IMR-90 (cell line): ENCODE measurements around the gene SLC26A3. TPM values are rescaled to one million over a fixed set of nuclear protein-coding genes. Genes with fewer than 3 reads are reported as not detected.

ENCODE experiments used
- ATAC-seq: fragments of 200-7000 bp; cut with Tn5 transposase; 2 replicates; pipeline ENCODE4 v1.9.1; 2020; ENCODE audit warnings: low read depth, mild to moderate bottlenecking, moderate library complexity
- BruUV-seq: library from RNA; stranded (reverse); fragments of 400-500 nt; replicated peaks from 2 replicates; lab custom pipeline; 2021; lab: Mats Ljungman, UMichigan
- CTCF ChIA-PET: fragments of 300-600 bp; formaldehyde crosslinking; extraction: SDS; loops from one replicate; lab custom pipeline; 2021; ENCODE audit warnings: antibody characterized with exemption; lab: Yijun Ruan, JAX
- POLR2A ChIA-PET: fragments of 300-600 bp; sonication (Branson Sonifier 250); formaldehyde crosslinking; loops from one replicate; lab custom pipeline; 2022; ENCODE audit warnings: antibody characterized with exemption; ENCODE audit not compliant: unreplicated experiment; lab: Charles Lee
- DNase-seq: peaks from one replicate; pipeline ENCODE4 v3.0.0; 2013
- H2AFZ ChIP-seq: replicated peaks from 2 replicates; pipeline ENCODE3; 2013; ENCODE audit warnings: low read length, mild to moderate bottlenecking; ENCODE audit not compliant: poor library complexity
- H2AK5ac ChIP-seq: 2 replicates; pipeline ENCODE4 v1.6.1; 2013; ENCODE audit warnings: low read depth, low read length, inconsistent platforms
- H2AK9ac ChIP-seq: replicated peaks from 2 replicates; pipeline ENCODE3; 2013; ENCODE audit warnings: mild to moderate bottlenecking, low read depth, low read length, moderate library complexity; ENCODE audit not compliant: poor library complexity
- H2BK120ac ChIP-seq: 2 replicates; pipeline ENCODE4 v1.6.1; 2013; ENCODE audit warnings: low read depth, low read length, inconsistent platforms
- H2BK15ac ChIP-seq: 3 replicates; pipeline ENCODE4 v1.6.1; 2013; ENCODE audit warnings: low read depth, low read length, inconsistent platforms
- H2BK20ac ChIP-seq: 2 replicates; pipeline ENCODE4 v1.6.1; 2013; ENCODE audit warnings: low read depth, mild to moderate bottlenecking, inconsistent platforms, low read length, moderate library complexity
- H2BK5ac ChIP-seq: 2 replicates; pipeline ENCODE4 v1.6.1; 2013; ENCODE audit warnings: mild to moderate bottlenecking, low read depth, low read length, inconsistent platforms; ENCODE audit not compliant: poor library complexity, severe bottlenecking
- H3K14ac ChIP-seq: replicated peaks from 2 replicates; pipeline ENCODE4 v1.6.1; 2013; ENCODE audit warnings: low read depth, low read length, inconsistent platforms
- H3K18ac ChIP-seq: 2 replicates; pipeline ENCODE4 v1.6.1; 2013; ENCODE audit warnings: low read depth, low read length, control low read depth
- H3K23ac ChIP-seq: 2 replicates; pipeline ENCODE4 v1.6.1; 2013; ENCODE audit warnings: low read depth, low read length, inconsistent platforms
- H3K27ac ChIP-seq: 2 replicates; pipeline ENCODE4 v1.5.1; 2013; ENCODE audit warnings: mild to moderate bottlenecking, control low read depth, low read length; ENCODE audit not compliant: insufficient read depth
- H3K27me3 ChIP-seq: 2 replicates; pipeline ENCODE4 v1.6.1; 2013; ENCODE audit warnings: low read length; ENCODE audit not compliant: control insufficient read depth, insufficient read depth
- H3K36me3 ChIP-seq: 2 replicates; pipeline ENCODE4 v1.6.1; 2013; ENCODE audit warnings: low read length, mixed read lengths; ENCODE audit not compliant: control insufficient read depth, insufficient read depth
- H3K4ac ChIP-seq: 2 replicates; pipeline ENCODE4 v1.6.1; 2013; ENCODE audit warnings: low read depth, low read length, inconsistent platforms
- H3K4me1 ChIP-seq: 2 replicates; pipeline ENCODE4 v1.6.1; 2013; ENCODE audit warnings: low read length, mixed read lengths; ENCODE audit not compliant: control insufficient read depth, insufficient read depth
- H3K4me2 ChIP-seq: 2 replicates; pipeline ENCODE4 v1.6.1; 2013; ENCODE audit warnings: low read depth, mild to moderate bottlenecking, control low read depth, low read length, moderate library complexity
- H3K4me3 ChIP-seq: 2 replicates; pipeline ENCODE4 v1.5.1; 2013; ENCODE audit warnings: low read depth, mild to moderate bottlenecking, control low read depth, low read length, moderate library complexity; ENCODE audit not compliant: insufficient read depth
- H3K56ac ChIP-seq: 2 replicates; pipeline ENCODE4 v1.6.1; 2013; ENCODE audit warnings: low read length, inconsistent platforms; ENCODE audit not compliant: insufficient read depth; ENCODE audit errors: extremely low read depth
- H3K79me1 ChIP-seq, 2 experiments: 2 replicates each; pipeline ENCODE4 v1.6.1; 2013; ENCODE audit warnings: low read length in 2 of 2, inconsistent platforms in 1 of 2, low read depth in 1 of 2
- H3K9ac ChIP-seq: 2 replicates; pipeline ENCODE4 v1.6.1; 2013; ENCODE audit warnings: low read depth, low read length, control low read depth
- H3K9me1 ChIP-seq: 2 replicates; pipeline ENCODE4 v1.6.1; 2013; ENCODE audit warnings: low read length, inconsistent platforms; ENCODE audit not compliant: insufficient read depth
- H3K9me3 ChIP-seq: 2 replicates; pipeline ENCODE4 v1.6.1; 2013; ENCODE audit warnings: low read length; ENCODE audit not compliant: control insufficient read depth, insufficient read depth
- H4K20me1 ChIP-seq: 2 replicates; pipeline ENCODE4 v1.6.1; 2013; ENCODE audit warnings: low read length, inconsistent platforms; ENCODE audit not compliant: insufficient read depth
- H4K5ac ChIP-seq: 2 replicates; pipeline ENCODE4 v1.6.1; 2013; ENCODE audit warnings: mild to moderate bottlenecking, low read depth, low read length, control low read depth
- H4K8ac ChIP-seq, 2 experiments: 2 replicates each; pipeline ENCODE4 v1.6.1; 2013; ENCODE audit warnings: low read depth in 2 of 2, low read length in 2 of 2, control low read depth in 1 of 2, inconsistent platforms in 1 of 2
- H4K91ac ChIP-seq: 2 replicates; pipeline ENCODE4 v1.6.1; 2013; ENCODE audit warnings: low read depth, low read length, inconsistent platforms; ENCODE audit not compliant: insufficient read depth
- BHLHE40 ChIP-seq: fragments of 150-350 bp; IDR thresholded peaks from 2 replicates; pipeline ENCODE4 v1.6.1; 2016; ENCODE audit warnings: mild to moderate bottlenecking, low read depth, low read length
- CEBPB ChIP-seq: IDR thresholded peaks from 2 replicates; pipeline ENCODE4 v1.6.1; 2012; ENCODE audit warnings: low read depth, low read length, improper control_type of control experiment
- CHD1 ChIP-seq: IDR thresholded peaks from 2 replicates; pipeline ENCODE4 v1.6.1; 2012; ENCODE audit warnings: low read depth, low read length, improper control_type of control experiment
- FOS ChIP-seq: fragments of 150-350 bp; IDR thresholded peaks from 2 replicates; pipeline ENCODE4 v1.6.1; 2016; ENCODE audit warnings: low read depth, low read length
- MAFK ChIP-seq: IDR thresholded peaks from 2 replicates; pipeline ENCODE4 v1.6.1; 2012; ENCODE audit warnings: low read depth, low read length, improper control_type of control experiment
- MAZ ChIP-seq: IDR thresholded peaks from 2 replicates; pipeline ENCODE4 v1.6.1; 2012; ENCODE audit warnings: low read depth, mild to moderate bottlenecking, low read length, improper control_type of control experiment, moderate library complexity, borderline replicate concordance
- MXI1 ChIP-seq: IDR thresholded peaks from 2 replicates; pipeline ENCODE4 v1.6.1; 2012; ENCODE audit warnings: low read depth, mild to moderate bottlenecking, low read length, moderate library complexity, borderline replicate concordance
- NFE2L2 ChIP-seq: fragments of 150-350 bp; IDR thresholded peaks from 2 replicates; pipeline ENCODE4 v1.6.1; 2016; ENCODE audit warnings: low read depth, mild to moderate bottlenecking, low read length
- POLR2A ChIP-seq: IDR thresholded peaks from 2 replicates; pipeline ENCODE4 v1.6.1; 2012; ENCODE audit warnings: mild to moderate bottlenecking, low read depth, low read length
- RAD21 ChIP-seq: IDR thresholded peaks from 2 replicates; pipeline ENCODE4 v1.6.1; 2012; ENCODE audit warnings: low read length, improper control_type of control experiment
- RCOR1 ChIP-seq: IDR thresholded peaks from 2 replicates; pipeline ENCODE4 v1.6.1; 2012; ENCODE audit warnings: mild to moderate bottlenecking, low read length, improper control_type of control experiment; ENCODE audit not compliant: insufficient replicate concordance
- RFX5 ChIP-seq: IDR thresholded peaks from 2 replicates; pipeline ENCODE4 v1.8.0; 2012; ENCODE audit warnings: low read depth, mild to moderate bottlenecking, low read length, moderate library complexity
- SMC3 ChIP-seq: fragments of 150-350 bp; IDR thresholded peaks from 2 replicates; pipeline ENCODE4 v1.6.1; 2016; ENCODE audit warnings: low read depth, mild to moderate bottlenecking, antibody characterized with exemption, low read length, moderate library complexity
- WGBS, 2 experiments: methylation state at CpG; one replicate each; pipeline versions ENCODE4 v1.1.5 to v1.1.7; 2013; ENCODE audit warnings: missing lambda C conversion rate in 2 of 2; ENCODE audit not compliant: insufficient read length in 1 of 2; ENCODE audit errors: extremely low coverage in 2 of 2; 5-methylcytosine and 5-hydroxymethylcytosine counted together
- dilution Hi-C: fragments of 300-500 bp; cut with HindIII; formaldehyde crosslinking; loops from one replicate; pipeline ENCODE4 v1.14.3; 2018; ENCODE audit warnings: low sequenced_read_pairs; ENCODE audit not compliant: unreplicated experiment
- in situ Hi-C: fragments of 300-500 bp; cut with MboI; formaldehyde crosslinking; loops from 3 replicates; pipeline ENCODE4 v1.14.3; 2019; ENCODE audit warnings: low sequenced_read_pairs, inconsistent platforms, mixed read lengths
- intact Hi-C: fragments of 100-400 bp; cut with micrococcal nuclease; formaldehyde crosslinking; loops from 2 replicates; pipeline ENCODE4 v1.10.0; 2022
- polyA plus RNA-seq, 3 experiments: library from polyadenylated mRNA; depleted of rRNA; stranded (reverse); fragments of >200 nt; gene quantifications; 2 replicates each; pipeline ENCODE4 v1.2.3, GENCODE V29; 2012; ENCODE audit warnings: low replicate concordance in 1 of 3
- total RNA-seq: library from RNA; depleted of rRNA; stranded (reverse); fragments of >200 nt; gene quantifications from 2 replicates; pipeline ENCODE4 v1.2.3, GENCODE V29; 2012
- TF ChIP-seq, protein P1 (sequence below): fragments of 150-350 bp; IDR thresholded peaks from 2 replicates; pipeline ENCODE4 v1.6.1; 2016; ENCODE audit warnings: low read depth, mild to moderate bottlenecking, low read length, moderate library complexity, borderline replicate concordance
- TF ChIP-seq, protein P2 (sequence below): conservative IDR thresholded peaks from 2 replicates; pipeline ENCODE4 v1.5.1; 2012; ENCODE audit warnings: mild to moderate bottlenecking, low read depth, low read length, improper control_type of control experiment
- TF ChIP-seq, protein P3 (sequence below): fragments of 150-350 bp; IDR thresholded peaks from 2 replicates; pipeline ENCODE4 v1.6.1; 2017; ENCODE audit warnings: mild to moderate bottlenecking, antibody characterized with exemption, low read length, low read depth

Gene SLC26A3
- total and polyA plus RNA-seq, 2 of the 4 experiments (the other 2 are of a cell fraction): not detected

DNA sequence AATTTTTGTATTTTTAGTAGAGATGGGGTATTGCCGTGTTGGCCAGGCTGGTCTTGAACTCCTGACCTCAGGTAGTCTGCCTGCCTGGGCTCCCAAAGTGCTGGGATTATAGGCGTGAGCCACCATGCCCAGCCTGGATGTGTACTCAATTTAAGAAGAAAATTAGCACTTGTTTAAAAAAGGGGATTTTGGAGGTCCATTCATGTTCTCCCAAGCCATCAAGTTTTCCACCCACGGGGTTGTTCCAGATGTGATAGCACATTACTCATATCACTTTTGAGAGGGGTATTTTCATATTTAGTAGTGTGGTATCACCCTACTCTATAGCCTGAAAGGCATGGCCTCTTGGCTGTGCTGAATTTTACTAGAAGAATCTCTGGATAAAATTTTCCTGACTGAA is 10.5 kb upstream of the SLC26A3 start:
- no peak overlapping the region for H2BK120ac ChIP-seq
- H3K27ac ChIP-seq: no peak overlapping the region
- no peak overlapping the region for H4K8ac ChIP-seq
- H3K18ac ChIP-seq: no peak overlapping the region
- no peak overlapping the region for H2BK20ac ChIP-seq
- no peak overlapping the region for H2AK9ac ChIP-seq
- no peak overlapping the region for H2BK5ac ChIP-seq
- WGBS, 2 experiments: no CpG with 5 or more reads among the region's 3 CpGs
- no peak overlapping the region for H3K14ac ChIP-seq
- H4K91ac ChIP-seq: no peak overlapping the region
- no peak overlapping the region for H2BK15ac ChIP-seq
- H3K23ac ChIP-seq: no peak overlapping the region
- TF ChIP-seq RAD21: no peak
- no peak for TF ChIP-seq BHLHE40
- TF ChIP-seq, protein P1, sequence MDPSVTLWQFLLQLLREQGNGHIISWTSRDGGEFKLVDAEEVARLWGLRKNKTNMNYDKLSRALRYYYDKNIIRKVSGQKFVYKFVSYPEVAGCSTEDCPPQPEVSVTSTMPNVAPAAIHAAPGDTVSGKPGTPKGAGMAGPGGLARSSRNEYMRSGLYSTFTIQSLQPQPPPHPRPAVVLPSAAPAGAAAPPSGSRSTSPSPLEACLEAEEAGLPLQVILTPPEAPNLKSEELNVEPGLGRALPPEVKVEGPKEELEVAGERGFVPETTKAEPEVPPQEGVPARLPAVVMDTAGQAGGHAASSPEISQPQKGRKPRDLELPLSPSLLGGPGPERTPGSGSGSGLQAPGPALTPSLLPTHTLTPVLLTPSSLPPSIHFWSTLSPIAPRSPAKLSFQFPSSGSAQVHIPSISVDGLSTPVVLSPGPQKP: no peak
- TF ChIP-seq POLR2A: no peak
- no peak for TF ChIP-seq MAZ
- TF ChIP-seq, protein P2, sequence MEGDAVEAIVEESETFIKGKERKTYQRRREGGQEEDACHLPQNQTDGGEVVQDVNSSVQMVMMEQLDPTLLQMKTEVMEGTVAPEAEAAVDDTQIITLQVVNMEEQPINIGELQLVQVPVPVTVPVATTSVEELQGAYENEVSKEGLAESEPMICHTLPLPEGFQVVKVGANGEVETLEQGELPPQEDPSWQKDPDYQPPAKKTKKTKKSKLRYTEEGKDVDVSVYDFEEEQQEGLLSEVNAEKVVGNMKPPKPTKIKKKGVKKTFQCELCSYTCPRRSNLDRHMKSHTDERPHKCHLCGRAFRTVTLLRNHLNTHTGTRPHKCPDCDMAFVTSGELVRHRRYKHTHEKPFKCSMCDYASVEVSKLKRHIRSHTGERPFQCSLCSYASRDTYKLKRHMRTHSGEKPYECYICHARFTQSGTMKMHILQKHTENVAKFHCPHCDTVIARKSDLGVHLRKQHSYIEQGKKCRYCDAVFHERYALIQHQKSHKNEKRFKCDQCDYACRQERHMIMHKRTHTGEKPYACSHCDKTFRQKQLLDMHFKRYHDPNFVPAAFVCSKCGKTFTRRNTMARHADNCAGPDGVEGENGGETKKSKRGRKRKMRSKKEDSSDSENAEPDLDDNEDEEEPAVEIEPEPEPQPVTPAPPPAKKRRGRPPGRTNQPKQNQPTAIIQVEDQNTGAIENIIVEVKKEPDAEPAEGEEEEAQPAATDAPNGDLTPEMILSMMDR: no peak
- TF ChIP-seq FOS: no peak
- TF ChIP-seq, protein P3, sequence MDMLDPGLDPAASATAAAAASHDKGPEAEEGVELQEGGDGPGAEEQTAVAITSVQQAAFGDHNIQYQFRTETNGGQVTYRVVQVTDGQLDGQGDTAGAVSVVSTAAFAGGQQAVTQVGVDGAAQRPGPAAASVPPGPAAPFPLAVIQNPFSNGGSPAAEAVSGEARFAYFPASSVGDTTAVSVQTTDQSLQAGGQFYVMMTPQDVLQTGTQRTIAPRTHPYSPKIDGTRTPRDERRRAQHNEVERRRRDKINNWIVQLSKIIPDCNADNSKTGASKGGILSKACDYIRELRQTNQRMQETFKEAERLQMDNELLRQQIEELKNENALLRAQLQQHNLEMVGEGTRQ: no peak
- no peak for TF ChIP-seq NFE2L2
- no peak for TF ChIP-seq MAFK
- TF ChIP-seq RFX5: no peak
- no peak for TF ChIP-seq MXI1
- TF ChIP-seq RCOR1: no peak
- TF ChIP-seq SMC3: no peak
- TF ChIP-seq CEBPB: no peak
- TF ChIP-seq CHD1: no peak
- no peaks in the 10 kb centered on the region for H3K4me1 ChIP-seq
- H3K9me3 ChIP-seq: no peaks in the 10 kb centered on the region
- H3K56ac ChIP-seq: no peak overlapping the region
- ATAC-seq (no peak), DNase-seq (no peak)
- dilution Hi-C loops (no loop called here), in situ Hi-C loops (no loop called here), intact Hi-C loops (no loop called here)
- no peaks in the 10 kb centered on the region for H3K36me3 ChIP-seq
- H3K9ac ChIP-seq: no peak overlapping the region
- no peak overlapping the region for H2AK5ac ChIP-seq
- H3K9me1 ChIP-seq: no peaks in the 10 kb centered on the region
- BruUV-seq: no TSS peak
- H3K4me3 ChIP-seq: no peak overlapping the region
- no peak overlapping the region for H2AFZ ChIP-seq
- no peaks in the 10 kb centered on the region for H3K79me1 ChIP-seq
- no peak overlapping the region for H3K4me2 ChIP-seq
- H4K5ac ChIP-seq: no peak overlapping the region
- H3K27me3 ChIP-seq: no peaks in the 10 kb centered on the region; the same call in none of the 2 replicates
- H4K20me1 ChIP-seq: no peaks in the 10 kb centered on the region
- ChIA-PET POLR2A (no interaction called here), CTCF (no interaction called here)
- no peak overlapping the region for H3K4ac ChIP-seq
